GM21529 (cell line): ENCODE results near the gene INSR.

ENCODE experiments used
- ATAC-seq: cut with Tn5 transposase; IDR thresholded peaks from one replicate; pipeline ENCODE4 v1.9.1; 2021; ENCODE audit not compliant: unreplicated experiment

INSR gene

DNA sequence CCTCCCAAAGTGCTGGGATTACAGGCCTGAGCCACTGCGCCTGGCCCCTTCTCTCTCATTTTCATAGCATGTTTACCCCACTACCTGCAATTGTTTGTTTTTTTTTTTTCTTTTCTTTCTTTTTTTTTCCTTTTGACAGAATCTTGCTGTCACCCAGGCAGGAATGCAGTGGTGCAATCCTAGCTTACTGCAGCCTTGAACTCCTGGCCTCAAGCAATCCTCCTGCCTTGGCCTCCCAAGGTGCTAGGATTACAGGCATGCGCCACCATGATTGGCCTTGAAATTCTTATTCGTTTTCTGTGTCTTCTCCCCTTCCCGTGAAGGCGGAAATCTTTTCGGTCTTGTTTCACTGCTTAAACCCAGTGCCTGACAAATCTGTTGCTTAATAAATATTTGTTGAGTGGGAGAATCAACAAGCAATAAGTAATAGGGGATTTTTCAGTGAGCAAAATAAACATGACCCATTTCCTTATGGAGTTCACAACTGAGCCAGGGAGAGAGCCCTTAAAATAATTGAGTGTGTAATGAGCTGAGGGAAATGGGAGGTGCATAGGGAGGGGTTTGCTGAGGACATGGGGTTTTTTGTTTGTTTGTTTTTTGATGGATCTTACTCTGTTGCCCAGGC lies 1.8 kb upstream of the INSR start:
- ATAC-seq, result no peak

DNA sequence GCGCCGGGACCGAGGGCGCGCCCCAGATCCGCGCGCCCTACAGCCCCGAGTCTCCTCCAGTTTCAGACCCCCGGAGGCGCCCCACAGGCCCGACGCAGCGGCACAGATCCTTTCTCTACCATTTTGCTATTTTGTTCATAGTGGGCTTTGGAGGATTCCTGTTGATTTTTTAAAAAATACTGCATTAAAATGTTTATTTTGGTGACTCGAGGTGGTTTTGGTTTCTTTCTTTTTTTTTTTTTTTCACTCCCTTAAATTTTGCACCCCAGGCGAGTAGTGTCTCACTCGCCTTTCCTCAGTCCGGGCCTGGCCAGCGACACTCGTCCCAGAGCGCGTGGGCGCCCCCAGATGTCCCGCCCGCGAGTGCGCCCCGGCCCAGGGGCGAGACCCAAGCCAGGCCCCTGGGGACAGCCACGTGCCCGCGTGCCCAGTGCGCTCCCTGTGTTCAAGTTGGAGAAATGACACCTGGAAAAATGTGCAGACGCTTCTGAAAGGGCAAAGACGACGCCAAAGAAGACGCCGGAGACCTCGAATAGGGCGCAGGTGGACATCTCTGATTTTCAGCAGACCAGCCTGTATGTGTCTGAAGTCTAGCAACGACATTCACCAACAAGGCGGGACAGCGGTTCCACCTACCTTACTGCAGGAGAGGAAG lies 471 bp upstream of the INSR start:
- ATAC-seq, result peak; percentile 47

DNA sequence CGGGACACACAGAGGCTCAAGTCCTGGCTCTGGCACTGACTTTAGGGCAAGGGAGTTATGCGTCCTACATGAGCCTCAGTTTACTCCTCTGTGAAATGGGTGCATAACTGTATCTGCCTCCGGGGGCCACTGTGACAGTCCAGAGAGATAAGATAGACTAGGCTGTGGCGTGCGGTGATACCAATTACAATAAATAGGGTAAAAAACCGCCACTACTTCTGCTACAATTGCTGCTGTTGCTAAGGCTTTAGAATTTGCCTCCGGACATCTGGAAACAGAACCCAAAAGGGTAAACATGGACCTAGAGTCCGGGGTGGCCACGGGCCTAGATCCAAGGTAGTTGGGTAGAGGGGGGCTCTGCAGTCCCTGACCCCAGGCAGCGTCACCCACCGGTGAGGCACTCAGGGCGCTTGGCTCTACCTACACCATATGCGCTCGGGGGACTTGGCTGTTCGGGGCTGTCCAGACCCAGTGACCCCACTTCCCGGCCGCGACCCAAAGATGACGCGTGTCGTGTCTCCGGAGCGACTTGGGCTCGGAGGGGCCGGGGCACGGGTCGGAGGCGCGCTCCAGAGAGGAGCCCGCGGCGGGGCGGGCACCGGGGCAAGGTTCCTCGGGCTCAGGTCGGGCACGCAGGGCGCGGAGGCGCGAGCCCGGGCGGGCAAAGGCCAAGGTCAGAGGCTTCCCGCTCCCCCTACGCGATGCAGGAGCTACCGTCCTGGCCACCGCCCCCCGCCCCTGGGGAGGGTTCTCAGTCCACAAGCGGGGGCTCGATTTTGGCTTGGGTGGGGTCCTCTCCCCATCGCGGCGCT lies 1.1 kb downstream of the INSR start:
- no peak for ATAC-seq

DNA sequence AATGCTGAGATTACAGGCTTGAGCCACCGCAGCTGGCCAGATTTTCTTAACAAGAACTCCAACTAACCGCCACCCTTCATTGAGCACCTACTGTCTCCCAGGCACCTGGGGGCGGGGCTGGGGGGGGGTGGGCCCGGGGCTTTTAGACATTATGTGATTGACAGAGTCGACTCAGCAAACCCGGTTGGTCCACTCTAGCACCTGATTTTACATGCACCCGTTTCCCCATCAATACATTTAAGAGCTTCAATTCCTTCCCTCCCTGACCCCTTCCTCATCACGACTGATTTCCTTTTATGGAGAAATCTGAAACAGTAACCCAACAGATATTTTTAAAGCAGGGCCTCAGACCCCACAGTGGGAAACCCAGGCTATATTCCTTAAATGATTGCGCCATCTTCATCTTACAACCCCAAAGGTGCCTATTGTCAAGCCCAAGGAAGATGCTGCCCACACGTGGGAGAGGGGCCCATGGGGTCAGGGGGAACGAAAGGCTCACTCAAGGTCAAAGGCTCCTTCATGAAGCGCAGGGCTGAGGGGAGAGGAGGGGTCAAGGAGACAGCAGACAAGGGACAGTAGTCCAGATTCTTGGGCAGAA lies 1.8 kb downstream of the INSR start:
- ATAC-seq, result no peak

DNA sequence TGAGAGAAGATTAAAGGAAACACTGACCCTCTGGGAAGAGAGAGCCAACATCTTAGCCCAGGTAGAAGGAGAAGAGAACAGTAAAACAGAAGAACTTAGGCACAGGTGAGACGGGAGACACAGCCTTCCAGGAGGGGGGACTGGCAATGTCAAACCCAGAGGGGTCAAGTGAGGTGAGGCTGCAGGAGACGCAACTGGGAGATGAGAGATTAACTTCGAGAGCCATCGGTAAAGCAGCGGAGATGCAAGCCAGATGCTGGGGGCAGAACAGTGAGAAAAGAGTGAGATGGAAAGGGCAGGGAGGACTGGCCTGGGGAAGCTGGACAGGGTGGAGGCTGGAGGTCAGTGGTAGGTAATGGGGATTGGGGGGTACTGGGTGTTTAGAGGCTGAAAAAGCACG lies 5.2 kb downstream of the INSR start:
- ATAC-seq, result no peak

GRCh38 chr19:7288131-7288530 lies 6.1 kb downstream of the INSR start:
- no peak for ATAC-seq

GRCh38 chr19:7287722-7288121 lies 6.5 kb downstream of the INSR start:
- no peak for ATAC-seq

- ATAC-seq, result no peak
These were observed 13.1 kb downstream of the INSR start for GRCh38 chr19:7280940-7281666.

DNA sequence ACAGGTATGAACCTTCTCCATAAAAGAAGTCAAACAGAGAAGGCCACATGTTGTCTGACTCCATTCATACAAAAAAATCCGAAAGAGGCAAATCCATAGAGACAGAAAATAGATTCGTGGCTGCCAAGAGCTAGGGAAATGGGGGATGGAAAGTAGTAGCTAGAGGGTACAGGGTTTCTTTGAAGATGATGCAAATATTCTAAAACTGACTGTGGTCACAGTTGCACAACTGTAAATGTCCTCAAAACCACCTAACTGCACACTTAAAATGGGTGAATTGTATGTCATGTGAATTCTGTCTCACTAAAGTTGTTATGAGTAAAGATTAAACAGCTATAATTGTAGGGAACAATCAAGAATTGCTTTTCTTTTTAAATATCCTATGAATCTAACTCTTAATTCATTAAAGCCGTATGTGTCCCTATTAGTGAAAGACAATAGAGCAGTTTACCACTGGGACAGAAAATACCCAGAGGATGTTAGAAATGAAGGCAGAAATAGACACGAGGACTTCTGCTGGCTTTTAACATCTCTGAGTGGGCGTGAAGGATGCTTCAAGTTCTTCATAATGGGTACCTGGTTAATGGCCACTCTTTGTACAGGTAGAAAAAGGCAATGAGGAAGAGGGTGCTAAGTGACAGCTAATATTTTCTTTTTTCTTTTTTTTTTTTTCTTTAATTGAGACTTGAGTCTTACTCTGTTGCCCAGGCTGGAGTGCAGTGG lies 21.2 kb downstream of the INSR start:
- ATAC-seq, result peak; percentile 64

DNA sequence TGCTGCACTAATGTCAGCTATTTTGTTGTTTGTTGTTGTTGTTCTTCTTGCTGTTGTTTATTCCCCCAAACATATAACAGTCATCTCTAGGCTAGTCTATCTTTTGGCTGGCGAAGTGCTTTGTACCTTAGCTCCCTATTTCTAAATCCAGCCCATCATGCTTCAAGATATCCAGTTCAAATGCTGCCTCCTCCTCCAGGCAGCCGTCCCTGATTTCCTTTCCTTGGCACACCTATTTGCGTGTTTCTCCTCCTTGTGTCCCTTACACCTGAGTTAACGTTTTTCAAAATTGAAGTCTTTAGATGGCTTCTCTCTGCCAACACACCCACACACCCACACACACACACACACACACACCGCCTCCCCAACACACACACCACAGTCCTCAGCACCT lies 25.5 kb downstream of the INSR start:
- ATAC-seq, result no peak

- no peak for ATAC-seq
These were observed 26.2 kb downstream of the INSR start for GRCh38 chr19:7267792-7268704.

- ATAC-seq, result no peak
These were observed 27.4 kb downstream of the INSR start for GRCh38 chr19:7266832-7267231.

- ATAC-seq, result no peak
These were observed 28.3 kb downstream of the INSR start for GRCh38 chr19:7265963-7266362.

- ATAC-seq, result no peak
These were observed 29.4 kb downstream of the INSR start for GRCh38 chr19:7264858-7265257.

GRCh38 chr19:7263521-7263920 lies 30.7 kb downstream of the INSR start:
- ATAC-seq, result no peak

DNA sequence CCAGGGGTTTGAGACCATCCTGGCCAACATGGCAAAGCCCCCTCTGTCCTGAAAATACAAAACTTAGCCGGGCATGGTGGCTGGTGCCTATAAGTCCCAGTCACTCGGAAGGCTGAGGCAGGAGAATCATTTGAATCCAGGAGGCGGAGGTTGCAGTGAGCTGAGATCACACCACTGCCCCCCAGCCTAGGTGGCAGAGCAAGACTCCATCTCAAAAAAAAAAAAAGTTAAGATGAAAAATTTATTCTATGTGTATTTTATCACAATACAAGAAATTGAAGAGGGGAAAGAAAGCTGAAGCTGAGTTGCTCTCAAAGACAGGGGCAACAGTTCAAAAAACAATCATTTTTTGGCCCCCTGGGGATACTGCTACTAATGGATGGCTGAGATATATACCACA lies 31.1 kb downstream of the INSR start:
- no peak for ATAC-seq

GRCh38 chr19:7262470-7262869 lies 31.7 kb downstream of the INSR start:
- no peak for ATAC-seq

DNA sequence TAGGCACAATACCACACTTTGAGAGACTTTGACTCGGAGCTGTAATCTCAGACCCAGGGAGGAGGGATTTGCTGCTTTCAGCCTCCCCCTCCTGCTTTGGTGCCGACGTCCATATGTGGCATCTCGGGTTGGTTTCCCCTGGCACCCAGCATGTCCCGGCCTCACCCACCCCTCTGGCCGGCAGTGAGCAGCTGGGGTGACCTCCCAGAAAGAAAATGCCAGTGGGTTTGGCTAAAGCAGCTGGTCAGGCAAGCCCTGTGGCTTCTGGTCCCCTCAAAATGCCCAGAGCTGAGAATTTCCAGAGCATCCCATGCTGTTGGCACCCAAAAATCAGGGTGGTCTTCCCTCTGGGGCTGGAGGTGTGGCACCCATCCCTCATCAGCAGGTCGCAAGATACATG lies 34.1 kb downstream of the INSR start:
- no peak for ATAC-seq

- ATAC-seq, result no peak
These were observed 35.3 kb downstream of the INSR start for GRCh38 chr19:7258840-7259395.
